ENCODE data around the gene CDK18. TPM values are rescaled to one million over a fixed set of nuclear protein-coding genes. Genes with fewer than 3 reads are reported as not detected.
A peak's percentile ranks its signal among the peaks of the same experiment; 100 is the strongest.

CDK18 gene
- total RNA-seq, 1 donor from 2014 or later = 0.39 TPM

GRCh38 chr1:205523261-205523890 is 18.9 kb downstream of the CDK18 start:
- DNase-seq (ENCODE audit: low read depth in 2 of 2) = no peak

- peak; percentile 58 to 72 for DNase-seq (ENCODE audit: low read depth in 2 of 2)
Measured at GRCh38 chr1:205523891-205524793, 19.7 kb downstream of the CDK18 start.

GRCh38 chr1:205524794-205525101 is 20.3 kb downstream of the CDK18 start:
- DNase-seq (ENCODE audit: low read depth in 2 of 2) = no peak

- DNase-seq (ENCODE audit: low read depth in 2 of 2) = no peak
Measured at GRCh38 chr1:205525495-205526285, 21.2 kb downstream of the CDK18 start.

- DNase-seq (ENCODE audit: low read depth in 2 of 2) = no peak
Measured at GRCh38 chr1:205526431-205526830, 22.0 kb downstream of the CDK18 start.

- no peak for DNase-seq (ENCODE audit: low read depth in 2 of 2)
Measured at GRCh38 chr1:205527931-205528330, 23.5 kb downstream of the CDK18 start.

- DNase-seq (ENCODE audit: low read depth in 2 of 2) = no peak
Measured at GRCh38 chr1:205528446-205528886, 24.0 kb downstream of the CDK18 start.

GRCh38 chr1:205528887-205529825 is 24.7 kb downstream of the CDK18 start:
- DNase-seq (ENCODE audit: low read depth in 2 of 2) = peak; percentile 36 to 70

GRCh38 chr1:205530116-205530515 is 25.6 kb downstream of the CDK18 start:
- peak in 1 of 2 donors; percentile 32 for DNase-seq (ENCODE audit: low read depth in 2 of 2)

GRCh38 chr1:205531191-205532025 is 26.9 kb downstream of the CDK18 start:
- DNase-seq (ENCODE audit: low read depth in 2 of 2) = no peak

GRCh38 chr1:205532026-205532898 is 27.8 kb downstream of the CDK18 start:
- DNase-seq (ENCODE audit: low read depth in 2 of 2) = no peak

- no peak for DNase-seq (ENCODE audit: low read depth in 2 of 2)
Measured at GRCh38 chr1:205532996-205533735, 28.7 kb downstream of the CDK18 start.

GRCh38 chr1:205533748-205534443 is 29.4 kb downstream of the CDK18 start:
- no peak for DNase-seq (ENCODE audit: low read depth in 2 of 2)

GRCh38 chr1:205534444-205534985 is 30.0 kb downstream of the CDK18 start:
- DNase-seq (ENCODE audit: low read depth in 2 of 2) = no peak

- no peak for DNase-seq (ENCODE audit: low read depth in 2 of 2)
Measured at GRCh38 chr1:205535096-205535495, 30.6 kb downstream of the CDK18 start.

- no peak for DNase-seq (ENCODE audit: low read depth in 2 of 2)
Measured at GRCh38 chr1:205535866-205536758, 31.6 kb downstream of the CDK18 start.
